K562 (cell line): ENCODE data around the gene CARM1. TPM values are rescaled to one million over a fixed set of nuclear protein-coding genes. Genes with fewer than 3 reads are reported as not detected.

Experiments
- BRD4 ChIP-seq: fragments of 200-600 bp; sonication (generic); IDR thresholded peaks from 2 replicates; pipeline ENCODE4 v1.6.1; 2017; ENCODE audit warnings: inconsistent platforms
- FOXJ2 ChIP-seq: fragments of 200-800 bp; sonication (Bioruptor generic); IDR thresholded peaks from 2 replicates; pipeline ENCODE4 v1.6.1; 2016; ENCODE audit warnings: missing genetic modification characterization, missing compliant biosample characterization
- FOXJ3 ChIP-seq: sonication (generic); formaldehyde crosslinking; IDR thresholded peaks from 2 replicates; pipeline ENCODE4 v1.4.0; 2020; ENCODE audit warnings: mild to moderate bottlenecking, missing genetic modification reagents
- GATAD2B ChIP-seq: fragments of 450-650 bp; IDR thresholded peaks from 2 replicates; pipeline ENCODE4 v1.6.1; 2017; ENCODE audit warnings: mild to moderate bottlenecking, borderline replicate concordance
- HDAC8 ChIP-seq: fragments of 450-650 bp; IDR thresholded peaks from 2 replicates; pipeline ENCODE4 v1.6.1; 2016; ENCODE audit warnings: mild to moderate bottlenecking, missing genetic modification characterization, moderate library complexity, missing compliant biosample characterization
- LEF1 ChIP-seq: fragments of 450-650 bp; IDR thresholded peaks from 2 replicates; pipeline ENCODE4 v1.6.1; 2016; ENCODE audit warnings: mild to moderate bottlenecking
- MTA2 ChIP-seq: fragments of 450-650 bp; IDR thresholded peaks from 2 replicates; pipeline ENCODE4 v1.6.1; 2016; ENCODE audit warnings: low read depth
- RFX5 ChIP-seq: IDR thresholded peaks from 2 replicates; pipeline ENCODE4 v1.6.1; 2011; ENCODE audit warnings: low read depth, mild to moderate bottlenecking, improper control_type of control experiment, low read length
- RHOXF2B ChIP-seq: fragments of 250-450 bp; sonication (Bioruptor Pico); conservative IDR thresholded peaks from 2 replicates; pipeline ENCODE4 v1.5.1; 2021
- TEAD1 ChIP-seq, 2 experiments: fragments of 450-650 bp in 1 of 2; sonication (generic) in 1 of 2; formaldehyde crosslinking; IDR thresholded peaks; 2 replicates each; pipeline versions ENCODE4 v1.4.0 to v1.8.0; 2020 to 2022; ENCODE audit warnings: mild to moderate bottlenecking in 2 of 2, missing genetic modification reagents in 1 of 2
- ZBTB7A ChIP-seq: IDR thresholded peaks from 2 replicates; pipeline ENCODE4 v1.6.1; 2011; ENCODE audit warnings: low read depth, mild to moderate bottlenecking, low read length, moderate library complexity, borderline replicate concordance; ENCODE audit not compliant: control insufficient read depth
- ZNF134 ChIP-seq: fragments of 250-450 bp; sonication (Bioruptor Pico); conservative IDR thresholded peaks from 2 replicates; pipeline ENCODE4 v1.4.0; 2020
- ZNF507 ChIP-seq: conservative IDR thresholded peaks from 2 replicates; pipeline ENCODE4 v1.6.1; 2017; ENCODE audit warnings: missing genetic modification characterization, missing compliant biosample characterization
- polyA plus RNA-seq, 8 experiments: library from polyadenylated mRNA; depleted of rRNA in 4 of 8; stranded (reverse) in 5 of 8; unstranded in 3 of 8; fragments of >200 nt; fragmentation: Nextera tagmentation in 2 of 8; fragmentation: Illumina TruSeq in 1 of 8; extraction: Ambion mirVana in 2 of 8; extraction: Trizol in 1 of 8; gene quantifications; 2 replicates each; pipeline versions ENCODE4 v1.2.1 to v1.2.3, GENCODE V29; 2011 to 2014; ENCODE audit warnings: inconsistent platforms in 1 of 8, missing spikeins in 1 of 8
- total RNA-seq, 7 experiments: library from RNA; depleted of rRNA in 6 of 7; stranded (reverse); fragments of >200 nt in 6 of 7; fragmentation: Illumina TruSeq in 2 of 7; extraction: Trizol in 2 of 7; gene quantifications; 2 replicates each; pipeline versions ENCODE4 v1.2.1 to v1.2.3, GENCODE V29; 2011 to 2021; ENCODE audit warnings: low replicate concordance in 1 of 7
- TF ChIP-seq, protein P1 (sequence below): sonication (generic); formaldehyde crosslinking; IDR thresholded peaks from 2 replicates; pipeline ENCODE4 v1.8.0; 2023; ENCODE audit warnings: missing genetic modification reagents, mild to moderate bottlenecking, borderline replicate concordance
- TF ChIP-seq, protein P2 (sequence below): fragments of 250-450 bp; sonication (Bioruptor Pico); IDR thresholded peaks from 2 replicates; pipeline ENCODE4 v1.8.0; 2021; ENCODE audit warnings: mild to moderate bottlenecking, moderate library complexity

The CARM1 gene
- total and polyA plus RNA-seq, 9 of the 15 experiments (the other 6 are each of a cell fraction or from before 2014, with no cell fraction given): 0.36 to 86.0 (median 29.7) TPM

DNA sequence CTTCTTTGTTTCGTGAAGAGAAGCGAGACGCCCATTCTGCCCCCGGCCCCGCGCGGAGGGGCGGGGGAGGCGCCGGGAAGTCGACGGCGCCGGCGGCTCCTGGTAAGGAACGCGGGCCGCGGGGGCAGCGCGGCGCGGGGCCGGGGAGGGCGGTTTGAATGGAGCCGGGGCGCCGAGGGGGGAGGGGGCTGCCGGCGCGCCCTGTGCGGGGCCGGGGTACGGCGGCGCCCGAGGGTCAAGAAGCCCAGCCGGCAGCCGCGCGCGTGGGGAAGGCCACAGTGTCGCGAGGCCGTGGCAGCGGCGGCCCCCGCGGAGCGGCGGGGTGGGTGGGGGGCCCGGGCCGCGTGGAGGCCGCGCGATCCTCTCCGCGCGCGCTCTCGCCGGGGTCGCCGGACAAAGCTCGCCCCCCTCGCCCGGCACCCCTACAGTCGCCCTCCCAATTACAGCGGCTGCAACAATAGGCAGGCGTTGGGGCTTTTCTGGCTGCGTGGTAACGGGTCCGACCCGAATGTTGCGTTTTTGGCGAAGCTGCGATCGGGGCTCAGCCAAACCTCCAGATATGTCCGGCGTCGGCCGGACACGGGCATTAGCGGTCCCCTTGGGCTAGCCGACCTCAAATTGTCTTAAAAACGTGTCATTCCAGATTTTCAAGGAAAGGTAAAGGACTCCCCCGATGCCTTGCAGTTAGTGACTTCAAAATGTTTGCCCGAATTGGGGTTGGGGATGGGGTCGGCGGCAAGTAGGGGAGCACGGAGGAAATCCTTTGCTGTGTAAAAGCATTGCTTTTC, 89.9 kb downstream of the CARM1 start (continued):
- TF ChIP-seq TEAD1 (CRISPR knock-in tag; IDR thresholded peaks at IDR 0.05) (peak in 1 of 2 experiments; percentile 54; a peak in 1 of 4 replicates), FOXJ2 (tag) (no peak), MTA2 (no peak), HDAC8 (tag) (no peak), ZBTB7A (peak; percentile 89), RFX5 (no peak), GATAD2B (no peak; the same call in none of the 2 replicates), LEF1 (no peak), FOXJ3 (CRISPR knock-in tag) (no peak), RHOXF2B (CRISPR knock-in tag) (no peak), ZNF507 (tag) (no peak), ZNF134 (CRISPR knock-in tag) (no peak), BRD4 (no peak)
- TF ChIP-seq, protein P1, sequence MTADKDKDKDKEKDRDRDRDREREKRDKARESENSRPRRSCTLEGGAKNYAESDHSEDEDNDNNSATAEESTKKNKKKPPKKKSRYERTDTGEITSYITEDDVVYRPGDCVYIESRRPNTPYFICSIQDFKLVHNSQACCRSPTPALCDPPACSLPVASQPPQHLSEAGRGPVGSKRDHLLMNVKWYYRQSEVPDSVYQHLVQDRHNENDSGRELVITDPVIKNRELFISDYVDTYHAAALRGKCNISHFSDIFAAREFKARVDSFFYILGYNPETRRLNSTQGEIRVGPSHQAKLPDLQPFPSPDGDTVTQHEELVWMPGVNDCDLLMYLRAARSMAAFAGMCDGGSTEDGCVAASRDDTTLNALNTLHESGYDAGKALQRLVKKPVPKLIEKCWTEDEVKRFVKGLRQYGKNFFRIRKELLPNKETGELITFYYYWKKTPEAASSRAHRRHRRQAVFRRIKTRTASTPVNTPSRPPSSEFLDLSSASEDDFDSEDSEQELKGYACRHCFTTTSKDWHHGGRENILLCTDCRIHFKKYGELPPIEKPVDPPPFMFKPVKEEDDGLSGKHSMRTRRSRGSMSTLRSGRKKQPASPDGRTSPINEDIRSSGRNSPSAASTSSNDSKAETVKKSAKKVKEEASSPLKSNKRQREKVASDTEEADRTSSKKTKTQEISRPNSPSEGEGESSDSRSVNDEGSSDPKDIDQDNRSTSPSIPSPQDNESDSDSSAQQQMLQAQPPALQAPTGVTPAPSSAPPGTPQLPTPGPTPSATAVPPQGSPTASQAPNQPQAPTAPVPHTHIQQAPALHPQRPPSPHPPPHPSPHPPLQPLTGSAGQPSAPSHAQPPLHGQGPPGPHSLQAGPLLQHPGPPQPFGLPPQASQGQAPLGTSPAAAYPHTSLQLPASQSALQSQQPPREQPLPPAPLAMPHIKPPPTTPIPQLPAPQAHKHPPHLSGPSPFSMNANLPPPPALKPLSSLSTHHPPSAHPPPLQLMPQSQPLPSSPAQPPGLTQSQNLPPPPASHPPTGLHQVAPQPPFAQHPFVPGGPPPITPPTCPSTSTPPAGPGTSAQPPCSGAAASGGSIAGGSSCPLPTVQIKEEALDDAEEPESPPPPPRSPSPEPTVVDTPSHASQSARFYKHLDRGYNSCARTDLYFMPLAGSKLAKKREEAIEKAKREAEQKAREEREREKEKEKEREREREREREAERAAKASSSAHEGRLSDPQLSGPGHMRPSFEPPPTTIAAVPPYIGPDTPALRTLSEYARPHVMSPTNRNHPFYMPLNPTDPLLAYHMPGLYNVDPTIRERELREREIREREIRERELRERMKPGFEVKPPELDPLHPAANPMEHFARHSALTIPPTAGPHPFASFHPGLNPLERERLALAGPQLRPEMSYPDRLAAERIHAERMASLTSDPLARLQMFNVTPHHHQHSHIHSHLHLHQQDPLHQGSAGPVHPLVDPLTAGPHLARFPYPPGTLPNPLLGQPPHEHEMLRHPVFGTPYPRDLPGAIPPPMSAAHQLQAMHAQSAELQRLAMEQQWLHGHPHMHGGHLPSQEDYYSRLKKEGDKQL (CRISPR knock-in tag): no peak
- TF ChIP-seq, protein P2, sequence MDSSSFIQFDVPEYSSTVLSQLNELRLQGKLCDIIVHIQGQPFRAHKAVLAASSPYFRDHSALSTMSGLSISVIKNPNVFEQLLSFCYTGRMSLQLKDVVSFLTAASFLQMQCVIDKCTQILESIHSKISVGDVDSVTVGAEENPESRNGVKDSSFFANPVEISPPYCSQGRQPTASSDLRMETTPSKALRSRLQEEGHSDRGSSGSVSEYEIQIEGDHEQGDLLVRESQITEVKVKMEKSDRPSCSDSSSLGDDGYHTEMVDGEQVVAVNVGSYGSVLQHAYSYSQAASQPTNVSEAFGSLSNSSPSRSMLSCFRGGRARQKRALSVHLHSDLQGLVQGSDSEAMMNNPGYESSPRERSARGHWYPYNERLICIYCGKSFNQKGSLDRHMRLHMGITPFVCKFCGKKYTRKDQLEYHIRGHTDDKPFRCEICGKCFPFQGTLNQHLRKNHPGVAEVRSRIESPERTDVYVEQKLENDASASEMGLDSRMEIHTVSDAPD (CRISPR knock-in tag): no peak
